C4-2B (cell line): Measurements from ENCODE around the gene PRKAG2.

Experiments used
- H3K27ac ChIP-seq: fragments of 450-650 bp; 2 replicates; pipeline ENCODE4 v1.5.1; 2017
- ZFX ChIP-seq: fragments of 450-650 bp; IDR thresholded peaks from 2 replicates; pipeline ENCODE4 v1.6.1; 2017
- TF ChIP-seq, protein P1 (sequence below): fragments of 450-650 bp; conservative IDR thresholded peaks from 2 replicates; pipeline ENCODE4 v1.5.1; 2017; ENCODE audit warnings: mild to moderate bottlenecking

PRKAG2 gene

GRCh38 chr7:151675196-151675920, 201.6 kb downstream of the PRKAG2 start:
- H3K27ac ChIP-seq = no peak overlapping the region
- TF ChIP-seq ZFX = no peak
- TF ChIP-seq, protein P1, sequence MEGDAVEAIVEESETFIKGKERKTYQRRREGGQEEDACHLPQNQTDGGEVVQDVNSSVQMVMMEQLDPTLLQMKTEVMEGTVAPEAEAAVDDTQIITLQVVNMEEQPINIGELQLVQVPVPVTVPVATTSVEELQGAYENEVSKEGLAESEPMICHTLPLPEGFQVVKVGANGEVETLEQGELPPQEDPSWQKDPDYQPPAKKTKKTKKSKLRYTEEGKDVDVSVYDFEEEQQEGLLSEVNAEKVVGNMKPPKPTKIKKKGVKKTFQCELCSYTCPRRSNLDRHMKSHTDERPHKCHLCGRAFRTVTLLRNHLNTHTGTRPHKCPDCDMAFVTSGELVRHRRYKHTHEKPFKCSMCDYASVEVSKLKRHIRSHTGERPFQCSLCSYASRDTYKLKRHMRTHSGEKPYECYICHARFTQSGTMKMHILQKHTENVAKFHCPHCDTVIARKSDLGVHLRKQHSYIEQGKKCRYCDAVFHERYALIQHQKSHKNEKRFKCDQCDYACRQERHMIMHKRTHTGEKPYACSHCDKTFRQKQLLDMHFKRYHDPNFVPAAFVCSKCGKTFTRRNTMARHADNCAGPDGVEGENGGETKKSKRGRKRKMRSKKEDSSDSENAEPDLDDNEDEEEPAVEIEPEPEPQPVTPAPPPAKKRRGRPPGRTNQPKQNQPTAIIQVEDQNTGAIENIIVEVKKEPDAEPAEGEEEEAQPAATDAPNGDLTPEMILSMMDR = no peak

DNA sequence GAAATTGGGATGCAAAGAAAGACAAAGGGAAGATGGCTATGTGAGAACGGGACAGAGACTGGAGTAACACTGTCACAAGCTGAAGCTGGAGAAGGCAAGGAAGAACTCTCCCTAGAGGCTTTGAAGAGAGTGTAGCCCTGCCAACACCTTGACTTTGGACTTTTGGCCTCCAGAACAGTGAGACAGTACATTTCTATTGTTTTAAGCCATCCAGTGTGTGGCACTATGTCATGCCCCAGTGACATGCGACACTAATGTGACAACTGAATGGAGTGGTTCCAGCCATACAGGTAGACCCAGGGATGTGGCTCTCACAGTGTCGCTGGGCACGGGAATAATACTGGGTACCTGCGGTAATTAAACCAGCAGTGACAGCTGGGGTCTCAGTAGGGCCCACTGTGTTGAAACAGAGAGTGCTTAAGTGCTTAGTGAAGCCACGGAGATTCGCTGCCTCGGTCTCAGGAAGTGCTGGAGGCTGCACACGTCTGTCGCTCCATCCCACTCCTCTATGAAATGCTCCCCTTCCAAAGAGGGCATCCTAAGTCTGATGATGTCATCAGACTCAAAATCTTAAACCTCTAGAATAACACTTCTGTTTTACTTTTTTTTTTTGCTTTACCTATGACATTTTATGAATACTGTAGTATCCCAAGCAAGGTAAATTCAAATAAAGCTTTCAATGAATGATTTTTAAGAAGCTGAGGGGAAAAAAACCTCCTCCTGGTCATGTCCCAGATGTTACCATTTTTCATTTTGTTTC, 202.6 kb downstream of the PRKAG2 start:
- H3K27ac ChIP-seq = no peak overlapping the region
- no peak for TF ChIP-seq ZFX
- TF ChIP-seq, protein P1 = no peak

GRCh38 chr7:151673216-151673615, 203.7 kb downstream of the PRKAG2 start:
- no peak overlapping the region for H3K27ac ChIP-seq
- TF ChIP-seq ZFX = no peak
- TF ChIP-seq, protein P1 = no peak

GRCh38 chr7:151672716-151673115, 204.2 kb downstream of the PRKAG2 start:
- no peak overlapping the region for H3K27ac ChIP-seq
- TF ChIP-seq ZFX = no peak
- TF ChIP-seq, protein P1 = no peak

GRCh38 chr7:151671514-151671913, 205.4 kb downstream of the PRKAG2 start:
- H3K27ac ChIP-seq = no peak overlapping the region
- TF ChIP-seq, protein P1 = no peak
- TF ChIP-seq ZFX = no peak

- TF ChIP-seq ZFX = no peak
- TF ChIP-seq, protein P1 = no peak
- no peak overlapping the region for H3K27ac ChIP-seq
Measured at GRCh38 chr7:151669762-151670161, 207.2 kb downstream of the PRKAG2 start.

DNA sequence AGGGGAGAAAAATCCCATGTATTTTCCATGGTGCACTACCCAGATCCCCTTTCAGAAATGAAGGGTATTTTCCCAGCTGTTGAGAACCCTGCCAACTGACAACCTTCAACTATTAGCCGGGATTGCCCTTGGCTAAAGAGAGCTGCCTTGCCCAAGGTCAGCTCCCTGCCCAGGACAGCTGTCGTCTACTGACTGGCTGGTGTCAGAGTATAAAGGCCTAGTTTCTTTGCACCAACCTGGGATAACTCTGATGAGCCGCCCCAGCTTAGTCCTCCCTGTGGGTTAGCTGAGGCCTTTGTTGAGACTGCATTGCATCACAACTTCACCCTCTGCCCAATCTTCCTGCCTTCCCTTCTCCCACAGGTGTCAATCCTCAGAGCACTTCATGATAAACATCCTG, 210.0 kb downstream of the PRKAG2 start:
- TF ChIP-seq ZFX = no peak
- TF ChIP-seq, protein P1 = no peak
- no peak overlapping the region for H3K27ac ChIP-seq
